PC-3 (cell line): ENCODE data around the gene MLLT3.

Source experiments
- EZH2 ChIP-seq: fragments of 300-600 bp; sonication (generic); IDR thresholded peaks from one replicate; pipeline ENCODE4 v1.6.1; 2017; ENCODE audit warnings: antibody characterized with exemption, mild to moderate bottlenecking, low read length; ENCODE audit not compliant: unreplicated experiment
- EZH2phosphoT487 ChIP-seq: fragments of 300-600 bp; sonication (generic); IDR thresholded peaks from 2 replicates; pipeline ENCODE4 v1.6.1; 2018; ENCODE audit warnings: mild to moderate bottlenecking, antibody characterized with exemption, low read length, borderline replicate concordance
- TF ChIP-seq, protein P1 (sequence below): fragments of 300-600 bp; sonication (generic); conservative IDR thresholded peaks from 2 replicates; pipeline ENCODE4 v1.5.1; 2017; ENCODE audit warnings: antibody characterized with exemption, low read depth, mild to moderate bottlenecking, low read length

DNA sequence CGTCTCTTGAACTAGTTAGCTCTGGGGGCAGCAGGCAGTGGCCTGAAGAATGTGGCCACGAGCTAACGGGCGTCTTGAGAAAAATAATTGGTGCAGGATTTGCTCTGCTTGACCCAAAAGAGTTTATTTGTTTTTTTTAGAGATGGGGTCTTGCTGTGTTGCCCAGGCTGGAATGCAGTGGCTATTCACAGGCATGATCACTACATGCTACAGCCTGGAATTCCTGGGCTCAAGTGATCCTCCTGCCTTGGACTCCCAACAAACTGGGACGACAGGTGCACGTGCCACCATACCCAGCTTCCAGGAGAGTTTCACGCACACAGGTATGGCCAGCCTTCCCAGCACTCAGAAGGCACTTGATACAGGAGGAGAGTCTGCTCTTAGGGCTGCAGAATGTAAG lies 203.8 kb downstream of the MLLT3 start:
- TF ChIP-seq, protein P1, sequence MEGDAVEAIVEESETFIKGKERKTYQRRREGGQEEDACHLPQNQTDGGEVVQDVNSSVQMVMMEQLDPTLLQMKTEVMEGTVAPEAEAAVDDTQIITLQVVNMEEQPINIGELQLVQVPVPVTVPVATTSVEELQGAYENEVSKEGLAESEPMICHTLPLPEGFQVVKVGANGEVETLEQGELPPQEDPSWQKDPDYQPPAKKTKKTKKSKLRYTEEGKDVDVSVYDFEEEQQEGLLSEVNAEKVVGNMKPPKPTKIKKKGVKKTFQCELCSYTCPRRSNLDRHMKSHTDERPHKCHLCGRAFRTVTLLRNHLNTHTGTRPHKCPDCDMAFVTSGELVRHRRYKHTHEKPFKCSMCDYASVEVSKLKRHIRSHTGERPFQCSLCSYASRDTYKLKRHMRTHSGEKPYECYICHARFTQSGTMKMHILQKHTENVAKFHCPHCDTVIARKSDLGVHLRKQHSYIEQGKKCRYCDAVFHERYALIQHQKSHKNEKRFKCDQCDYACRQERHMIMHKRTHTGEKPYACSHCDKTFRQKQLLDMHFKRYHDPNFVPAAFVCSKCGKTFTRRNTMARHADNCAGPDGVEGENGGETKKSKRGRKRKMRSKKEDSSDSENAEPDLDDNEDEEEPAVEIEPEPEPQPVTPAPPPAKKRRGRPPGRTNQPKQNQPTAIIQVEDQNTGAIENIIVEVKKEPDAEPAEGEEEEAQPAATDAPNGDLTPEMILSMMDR = no peak
- TF ChIP-seq EZH2 = no peak
- no peak for TF ChIP-seq EZH2phosphoT487
